GM18858 (cell line): Measurements from ENCODE around the gene CEACAM4.
"Not testable (repeated sequence)": the region's sequence is repeated elsewhere in the genome, so short reads cannot be mapped to it uniquely, and the experiment has no call there.

Experiments
- ATAC-seq: cut with Tn5 transposase; IDR thresholded peaks from one replicate; pipeline ENCODE4 v1.9.1; 2021; ENCODE audit not compliant: unreplicated experiment

Gene CEACAM4

DNA sequence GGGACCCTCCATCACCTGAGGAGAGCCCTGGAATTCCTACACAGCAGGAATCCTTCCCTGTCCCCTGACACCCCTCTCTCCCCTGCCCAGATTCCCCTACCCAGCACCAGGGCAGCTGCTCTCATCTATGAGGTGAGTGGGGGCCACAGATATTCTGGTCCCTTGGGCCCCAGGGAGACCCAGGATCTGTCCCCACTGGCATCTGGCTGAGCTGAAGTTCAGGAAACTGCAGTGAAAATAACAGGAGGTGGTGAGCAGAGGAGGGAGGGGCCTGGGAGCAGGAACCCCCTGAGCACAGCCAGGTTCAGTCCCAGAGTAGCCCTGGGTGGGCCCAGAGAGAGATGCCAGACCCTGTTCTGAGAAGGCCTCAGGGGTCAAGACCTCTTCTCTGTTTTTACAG lies 40.8 kb downstream of the CEACAM4 start:
- no peak for ATAC-seq

DNA sequence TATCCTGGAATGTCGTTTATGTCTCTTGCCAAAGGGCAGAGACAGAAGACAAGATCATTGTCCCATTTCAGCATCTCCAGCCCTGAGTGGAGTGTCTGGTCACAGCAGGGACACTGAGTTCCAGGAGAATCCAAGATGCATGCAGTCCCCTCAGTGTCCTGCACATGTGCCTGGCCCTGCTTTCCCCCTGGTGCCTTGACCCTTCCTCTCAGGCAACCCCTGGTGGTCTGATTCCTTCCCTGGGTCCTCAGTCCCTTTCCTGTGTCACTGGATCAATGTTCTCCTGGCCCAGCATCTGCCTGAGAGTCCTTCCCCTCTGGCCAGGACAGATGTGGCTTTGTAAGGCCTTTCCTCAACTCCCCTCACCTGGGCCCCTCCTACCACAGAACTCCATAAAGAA lies 41.9 kb downstream of the CEACAM4 start:
- ATAC-seq: no peak

DNA sequence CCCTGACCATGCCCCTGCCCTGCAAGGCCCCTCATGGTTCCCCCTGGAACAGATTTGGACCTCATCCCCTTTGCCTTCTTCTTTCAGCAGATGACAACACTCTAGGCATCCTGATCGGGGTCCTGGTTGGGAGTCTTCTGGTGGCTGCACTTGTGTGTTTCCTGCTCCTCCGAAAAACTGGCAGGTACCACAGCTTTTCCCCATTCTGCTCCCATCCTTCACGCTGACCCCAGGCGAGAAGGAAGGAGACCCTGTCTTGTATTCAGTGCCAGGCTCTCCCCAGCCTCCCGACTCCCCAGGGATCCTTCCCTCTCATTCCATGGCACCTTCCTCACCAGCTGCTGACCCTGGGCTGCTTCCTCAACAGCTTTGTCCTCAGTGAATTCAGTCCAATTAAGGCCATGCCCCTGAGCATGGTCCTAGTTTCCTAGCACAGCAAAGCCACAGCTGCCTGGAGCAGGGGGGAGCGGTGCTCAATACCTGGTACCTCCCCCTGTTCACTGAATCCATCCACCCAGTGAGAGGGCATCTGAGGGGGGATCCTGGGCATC lies 42.5 kb downstream of the CEACAM4 start:
- no peak for ATAC-seq

DNA sequence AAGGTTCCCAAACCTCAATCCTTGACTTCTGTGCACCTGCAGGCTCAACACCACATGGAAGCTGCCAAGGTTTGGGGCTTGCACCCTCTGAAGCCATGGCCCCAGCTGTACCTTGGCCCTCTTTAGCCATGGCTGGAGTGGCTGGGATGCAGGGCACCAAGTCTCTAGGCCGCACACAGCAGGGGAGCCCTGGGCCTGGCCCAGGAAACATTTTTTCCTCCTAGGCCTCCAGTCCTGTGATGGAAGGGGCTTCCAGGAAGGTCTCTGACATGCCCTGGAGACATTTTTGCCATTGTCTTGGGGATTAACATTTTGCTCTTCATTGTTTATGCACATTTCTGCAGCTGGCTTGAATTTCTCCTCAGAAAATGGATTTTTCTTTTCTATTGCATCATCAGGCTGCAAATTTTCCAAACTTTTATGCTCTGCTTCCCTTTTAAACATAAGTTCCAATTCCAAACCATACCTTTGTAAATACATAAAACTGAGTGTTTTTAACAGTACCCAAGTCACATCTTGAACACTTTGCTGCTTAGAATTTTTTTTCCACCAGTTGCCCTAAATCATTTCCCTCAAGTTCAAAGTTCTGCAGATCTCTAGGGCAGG lies 44.2 kb downstream of the CEACAM4 start:
- not testable (repeated sequence) for ATAC-seq

DNA sequence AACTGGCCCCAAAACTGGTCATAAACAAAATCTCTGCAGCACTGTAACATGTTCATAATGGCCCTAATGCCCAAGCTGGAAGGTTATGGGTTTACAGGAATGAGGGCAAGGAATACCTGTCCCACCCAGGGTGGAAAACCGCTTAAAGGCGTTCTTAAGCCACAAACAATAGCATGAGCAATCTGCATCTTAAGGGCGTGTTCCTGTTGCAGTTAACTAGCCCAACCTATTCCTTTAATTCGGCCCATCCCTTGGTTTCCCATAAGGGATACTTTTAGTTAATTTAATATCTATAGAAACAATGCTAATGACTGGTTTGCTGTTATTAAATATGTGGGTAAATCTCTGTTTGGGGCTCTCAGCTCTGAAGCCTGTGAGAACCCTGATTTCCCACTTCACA lies 45.8 kb downstream of the CEACAM4 start:
- not testable (repeated sequence) for ATAC-seq

DNA sequence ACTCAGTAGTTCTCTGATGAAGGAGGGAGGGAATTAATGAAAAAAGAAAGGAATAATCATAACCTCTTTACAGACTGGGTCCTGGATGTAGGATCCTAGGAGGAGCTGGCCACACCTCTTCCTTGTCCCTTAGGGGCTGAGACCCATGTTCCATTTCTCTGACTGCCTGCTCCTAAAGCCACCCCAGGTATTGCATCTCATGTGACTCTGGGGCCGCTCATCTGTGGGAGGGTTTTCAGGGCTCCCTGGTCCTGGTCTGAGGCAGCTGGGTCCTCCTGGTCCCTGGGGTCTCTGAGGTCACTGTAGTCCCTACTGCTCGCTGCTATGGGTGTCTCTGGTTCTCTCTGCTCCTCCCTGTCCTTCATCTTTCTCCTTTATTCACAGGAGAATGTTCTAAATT lies 48.0 kb downstream of the CEACAM4 start:
- no peak for ATAC-seq

DNA sequence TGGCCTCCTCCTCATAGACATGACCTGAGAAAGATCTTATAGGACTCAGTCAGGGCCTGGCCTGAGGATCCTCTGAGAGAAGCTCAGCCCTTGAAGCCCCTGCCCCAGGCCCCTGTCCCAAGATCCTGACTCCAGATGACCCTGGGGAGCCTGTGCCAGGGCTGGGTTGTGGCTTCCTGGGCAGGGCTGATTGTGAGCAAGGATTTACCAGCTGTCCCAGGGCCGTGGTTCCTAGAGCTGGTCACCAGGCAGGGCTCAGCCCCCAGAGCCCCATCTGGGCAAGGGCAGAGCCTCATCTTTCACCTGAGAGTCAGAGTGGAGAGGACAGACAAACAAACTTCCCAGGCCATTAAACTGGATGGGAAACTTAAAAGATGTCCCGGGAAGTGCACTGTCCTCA lies 49.0 kb downstream of the CEACAM4 start:
- no peak for ATAC-seq

DNA sequence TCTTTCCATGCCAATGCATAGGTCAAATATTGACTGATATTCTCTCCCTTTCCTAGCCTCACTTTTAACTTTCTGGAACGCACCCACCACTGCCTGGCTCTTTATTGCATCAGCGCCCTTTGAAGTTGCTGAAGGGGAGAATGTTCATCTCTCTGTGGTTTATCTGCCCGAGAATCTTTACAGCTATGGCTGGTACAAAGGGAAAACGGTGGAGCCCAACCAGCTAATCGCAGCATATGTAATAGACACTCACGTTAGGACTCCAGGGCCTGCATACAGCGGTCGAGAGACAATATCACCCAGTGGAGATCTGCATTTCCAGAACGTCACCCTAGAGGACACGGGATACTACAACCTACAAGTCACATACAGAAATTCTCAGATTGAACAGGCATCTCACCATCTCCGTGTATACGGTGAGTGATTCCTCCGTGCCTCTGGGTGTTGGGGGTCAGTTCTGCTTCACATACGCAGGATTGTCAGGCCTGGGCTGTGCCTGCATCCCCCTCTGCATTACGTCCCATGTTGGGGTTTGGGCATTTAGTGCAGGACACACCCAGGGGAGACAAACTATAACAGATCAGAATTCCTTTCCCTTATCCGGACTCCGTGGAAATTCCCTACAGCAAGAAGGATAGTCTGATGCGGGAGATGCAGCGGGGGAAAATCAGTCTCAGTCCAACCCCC lies 49.6 kb downstream of the CEACAM4 start:
- ATAC-seq: no peak

DNA sequence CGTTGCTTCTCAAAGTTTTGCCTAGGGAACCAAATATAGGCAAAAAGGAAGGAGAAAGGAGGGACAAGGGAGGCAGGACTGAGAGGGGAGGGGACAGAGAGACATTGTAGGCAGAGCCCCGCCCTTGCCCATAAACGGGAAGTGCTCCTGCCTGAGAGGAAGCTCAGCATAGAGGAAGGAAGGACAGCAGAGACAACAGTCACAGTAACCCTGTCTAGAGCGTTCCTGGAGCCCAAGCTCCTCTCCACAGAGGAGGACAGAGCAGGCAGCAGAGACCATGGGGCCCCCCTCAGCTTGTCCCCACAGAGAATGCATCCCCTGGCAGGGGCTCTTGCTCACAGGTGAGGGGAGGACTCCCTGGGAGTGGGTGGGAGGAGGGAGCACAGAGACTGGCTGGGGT lies 50.9 kb downstream of the CEACAM4 start, which contains the start of gene CEACAM21:
Gene CEACAM21 (plus strand): TSS at position 169 of the 400 bp plus-strand sequence. CDS start 109 bp downstream, at position 278.
- ATAC-seq: no peak

DNA sequence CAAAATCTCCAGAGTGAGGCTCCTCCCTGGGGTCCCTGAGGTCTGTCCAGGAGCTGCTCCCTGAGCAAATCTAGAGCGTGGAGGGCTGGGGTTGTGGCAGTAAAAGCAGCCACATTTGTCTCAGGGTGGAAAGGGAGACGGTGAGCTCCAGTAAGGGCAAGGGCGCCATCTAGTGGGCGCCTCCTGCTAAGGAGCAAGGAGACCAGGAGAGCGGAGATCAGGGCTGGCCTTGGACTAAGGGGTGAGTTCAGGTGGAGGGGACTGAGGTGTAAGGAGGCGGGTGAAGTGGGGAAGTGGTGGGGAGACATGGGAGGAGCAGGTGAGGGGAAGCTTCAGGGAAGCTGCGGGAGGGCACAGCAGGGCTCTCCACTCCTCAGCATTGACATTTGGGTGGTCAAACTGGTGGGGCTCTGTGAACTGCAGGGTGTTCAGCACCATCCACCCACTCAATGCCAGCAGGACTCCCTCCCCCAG lies 56.2 kb downstream of the CEACAM4 start:
- no peak for ATAC-seq

DNA sequence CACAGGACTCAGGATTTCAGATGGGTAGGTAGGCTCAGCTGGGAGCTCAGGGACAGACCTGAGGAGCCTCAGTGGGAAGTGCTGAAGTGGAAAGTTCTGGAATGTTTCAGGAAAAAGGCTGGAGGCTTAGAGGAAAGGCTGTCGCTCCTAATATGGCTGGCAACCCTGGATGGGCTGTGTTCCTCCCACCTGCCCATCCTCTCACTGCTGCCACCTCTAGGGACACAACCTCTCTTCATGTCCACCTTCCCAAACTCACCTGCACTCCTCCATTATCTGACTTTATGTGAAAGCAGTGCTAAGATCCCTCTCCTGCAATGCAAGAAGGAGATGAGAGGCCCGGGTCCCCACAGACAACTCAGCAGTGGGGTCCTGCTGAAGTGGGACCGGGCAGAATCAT lies 56.7 kb downstream of the CEACAM4 start:
- no peak for ATAC-seq

DNA sequence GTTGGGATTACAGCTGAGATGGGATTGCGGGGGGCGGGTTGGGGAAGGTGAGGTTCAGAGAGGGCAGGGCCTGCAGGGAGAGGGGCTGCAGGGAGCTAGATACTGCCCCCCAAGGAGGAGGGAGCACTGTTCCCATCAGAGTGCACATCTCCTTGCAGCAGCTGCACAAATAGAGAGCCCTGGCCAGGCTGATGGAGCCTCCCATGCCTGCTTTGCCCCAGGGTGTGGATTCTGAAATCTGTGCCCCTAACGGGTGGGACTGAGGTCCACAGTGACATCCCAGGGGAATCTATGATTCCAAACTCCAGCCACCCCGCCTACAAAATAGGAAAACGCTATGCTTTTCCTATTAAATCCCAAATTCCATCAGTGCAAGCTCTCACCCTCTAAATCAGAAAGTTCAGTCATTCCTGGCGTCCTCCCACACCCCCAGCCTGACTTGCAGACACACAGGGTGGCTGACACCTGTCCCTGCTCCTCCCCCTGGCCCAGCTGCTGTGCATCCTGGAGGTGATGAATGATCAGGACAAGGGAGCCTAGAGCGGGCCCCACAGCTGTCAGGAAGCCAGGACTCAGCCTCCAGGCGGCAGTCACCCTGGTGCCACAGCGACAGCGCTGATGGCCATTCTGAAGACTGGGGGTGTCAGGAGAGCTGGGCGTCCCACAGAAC lies 57.3 kb downstream of the CEACAM4 start:
- ATAC-seq: no peak
